ENCODE data around the gene ACSS2.

The ACSS2 gene

GRCh38 chr20:34940081-34940481, 63.7 kb downstream of the ACSS2 start:
- Histone ChIP-seq H2AFZ (ENCODE audit: low read length) (peak overlapping the region; percentile 40), H3K9me2 (replicated peaks; ENCODE audit: insufficient read depth, low read length) (no peaks in the 10 kb centered on the region), H3K27me3 (replicated peaks; ENCODE audit: insufficient read depth, low read length) (no peaks in the 10 kb centered on the region), H3K9me3 (replicated peaks; ENCODE audit: insufficient read depth, low read length) (no peaks in the 10 kb centered on the region), H3K4me2 (ENCODE audit: low read depth, low read length) (peak overlapping the region; percentile 25), H3K27ac (ENCODE audit: low read length) (peak overlapping the region; percentile 74), H3K4me1 (ENCODE audit: low read length) (peaks cover 25% of the 10 kb centered on the region), H3K79me2 (ENCODE audit: low read length) (no peaks in the 10 kb centered on the region), H3K36me3 (replicated peaks; ENCODE audit: insufficient read depth, low read length) (no peaks in the 10 kb centered on the region), H4K20me1 (ENCODE audit: insufficient read depth, low read length) (no peaks in the 10 kb centered on the region), H3F3A (ENCODE audit: insufficient read depth, low read length) (peaks cover 13% of the 10 kb centered on the region), H3K9ac (ENCODE audit: low read length) (peak overlapping the region; percentile 11; the same call in 1 of the 2 replicates), H3K4me3 (ENCODE audit: low read length) (no peak overlapping the region)
- TF ChIP-seq EZH2phosphoT487 (IDR thresholded peaks at IDR 0.05; ENCODE audit: low read length): no peak
- TF ChIP-seq EZH2 (optimal IDR thresholded peaks at IDR 0.05; ENCODE audit: low read depth, low read length): no peak
- no peak for TF ChIP-seq CTCF (IDR thresholded peaks at IDR 0.05; ENCODE audit: low read length)
- DNase-seq: peak; percentile 87

GRCh38 chr20:34941226-34941625, 64.8 kb downstream of the ACSS2 start:
- no peaks in the 10 kb centered on the region for H3K36me3 ChIP-seq (replicated peaks; ENCODE audit: insufficient read depth, low read length)
- H3K9me2 ChIP-seq (replicated peaks; ENCODE audit: insufficient read depth, low read length): no peaks in the 10 kb centered on the region
- peak overlapping the region; percentile 74; the same call in 1 of the 2 replicates for H3K27ac ChIP-seq (ENCODE audit: low read length)
- peak; percentile 18 for DNase-seq
- H2AFZ ChIP-seq (ENCODE audit: low read length): no peak overlapping the region
- no peaks in the 10 kb centered on the region for H3K27me3 ChIP-seq (replicated peaks; ENCODE audit: insufficient read depth, low read length)
- peaks cover 25% of the 10 kb centered on the region for H3K4me1 ChIP-seq (ENCODE audit: low read length)
- no peaks in the 10 kb centered on the region for H3K9me3 ChIP-seq (replicated peaks; ENCODE audit: insufficient read depth, low read length)
- peaks cover 13% of the 10 kb centered on the region for H3F3A ChIP-seq (ENCODE audit: insufficient read depth, low read length)
- H3K4me2 ChIP-seq (ENCODE audit: low read depth, low read length): peak overlapping the region; percentile 11; the same call in 1 of the 2 replicates
- no peak overlapping the region for H3K9ac ChIP-seq (ENCODE audit: low read length)
- H4K20me1 ChIP-seq (ENCODE audit: insufficient read depth, low read length): no peaks in the 10 kb centered on the region
- no peaks in the 10 kb centered on the region for H3K79me2 ChIP-seq (ENCODE audit: low read length)
- no peak overlapping the region for H3K4me3 ChIP-seq (ENCODE audit: low read length)
- TF ChIP-seq EZH2phosphoT487 (IDR thresholded peaks at IDR 0.05; ENCODE audit: low read length) (no peak), CTCF (IDR thresholded peaks at IDR 0.05; ENCODE audit: low read length) (no peak), EZH2 (optimal IDR thresholded peaks at IDR 0.05; ENCODE audit: low read depth, low read length) (no peak)

- H3K36me3 ChIP-seq (replicated peaks; ENCODE audit: insufficient read depth, low read length): no peaks in the 10 kb centered on the region
- no peaks in the 10 kb centered on the region for H3K79me2 ChIP-seq (ENCODE audit: low read length)
- H3K27ac ChIP-seq (ENCODE audit: low read length): no peak overlapping the region
- H3F3A ChIP-seq (ENCODE audit: insufficient read depth, low read length): peaks cover 13% of the 10 kb centered on the region
- H3K9me3 ChIP-seq (replicated peaks; ENCODE audit: insufficient read depth, low read length): no peaks in the 10 kb centered on the region
- H3K4me3 ChIP-seq (ENCODE audit: low read length): no peak overlapping the region
- H3K4me2 ChIP-seq (ENCODE audit: low read depth, low read length): no peak overlapping the region
- no peak for TF ChIP-seq CTCF (IDR thresholded peaks at IDR 0.05; ENCODE audit: low read length)
- no peak for TF ChIP-seq EZH2 (optimal IDR thresholded peaks at IDR 0.05; ENCODE audit: low read depth, low read length)
- TF ChIP-seq EZH2phosphoT487 (IDR thresholded peaks at IDR 0.05; ENCODE audit: low read length): no peak
- peaks cover 25% of the 10 kb centered on the region for H3K4me1 ChIP-seq (ENCODE audit: low read length)
- no peaks in the 10 kb centered on the region for H4K20me1 ChIP-seq (ENCODE audit: insufficient read depth, low read length)
- no peak for DNase-seq
- H3K27me3 ChIP-seq (replicated peaks; ENCODE audit: insufficient read depth, low read length): no peaks in the 10 kb centered on the region
- no peak overlapping the region for H2AFZ ChIP-seq (ENCODE audit: low read length)
- H3K9me2 ChIP-seq (replicated peaks; ENCODE audit: insufficient read depth, low read length): no peaks in the 10 kb centered on the region
- no peak overlapping the region for H3K9ac ChIP-seq (ENCODE audit: low read length)
Observed at GRCh38 chr20:34942301-34942700, 65.9 kb downstream of the ACSS2 start.
